Vagina (tissue), 2 donors: ENCODE measurements around the gene DNAH6. TPM values are rescaled to one million over a fixed set of nuclear protein-coding genes. Genes with fewer than 3 reads are reported as not detected.

Source experiments
- DNase-seq, 2 donors: peaks; one replicate each; pipeline ENCODE4 v3.0.0-alpha.2; 2017; ENCODE audit errors: extremely low spot score in 2 of 2
- H3K27ac ChIP-seq: fragments of 200-600 bp; sonication (generic); one replicate; pipeline ENCODE4 v1.5.1; 2019
- H3K27me3 ChIP-seq: fragments of 200-600 bp; sonication (generic); one replicate; pipeline ENCODE4 v1.5.1; 2019
- H3K36me3 ChIP-seq, 2 donors: fragments of 200-600 bp; sonication (generic); one replicate each; pipeline ENCODE4 v1.5.1; 2017 to 2019
- H3K4me1 ChIP-seq: fragments of 200-600 bp; sonication (generic); one replicate; pipeline ENCODE4 v1.5.1; 2019
- H3K4me3 ChIP-seq, 2 donors: fragments of 200-600 bp; sonication (generic); 1 replicate in 1 of 2; 2 replicates in 1 of 2; pipeline ENCODE4 v1.5.1; 2016 to 2019
- H3K9me3 ChIP-seq: fragments of 200-600 bp; sonication (generic); one replicate; pipeline ENCODE4 v1.5.1; 2019
- POLR2A ChIP-seq, 2 donors: fragments of 450-650 bp; IDR thresholded peaks; one replicate each; pipeline ENCODE4 v1.6.1; 2017; ENCODE audit warnings: antibody characterized with exemption in 2 of 2, mild to moderate bottlenecking in 2 of 2, moderate library complexity in 2 of 2
- POLR2AphosphoS5 ChIP-seq, 2 donors: sonication (generic); formaldehyde crosslinking; IDR thresholded peaks; one replicate each; pipeline ENCODE4 v1.9.0; 2017; ENCODE audit warnings: antibody characterized with exemption in 2 of 2, mild to moderate bottlenecking in 2 of 2, low read depth in 1 of 2; ENCODE audit not compliant: insufficient read depth in 1 of 2
- intact Hi-C: fragments of 100-400 bp; cut with DNase I; formaldehyde crosslinking; loops from one replicate; pipeline ENCODE4 v1.15.1; 2023
- total RNA-seq: library from RNA; depleted of rRNA; stranded (reverse); fragments of >200 nt; gene quantifications from one replicate; pipeline ENCODE4 v1.2.3, GENCODE V29; 2016
- TF ChIP-seq, protein P1 (sequence below), 3 experiments: fragments of 450-650 bp in 2 of 3; fragments of 200-600 bp in 1 of 3; sonication (generic) in 1 of 3; IDR thresholded peaks; one replicate each; pipeline ENCODE4 v1.5.1; 2017 to 2019; ENCODE audit warnings: antibody characterized with exemption in 3 of 3, mild to moderate bottlenecking in 2 of 3, moderate library complexity in 2 of 3

Gene DNAH6
- total RNA-seq, 1 donor from 2014 or later: 0.49 TPM

DNA sequence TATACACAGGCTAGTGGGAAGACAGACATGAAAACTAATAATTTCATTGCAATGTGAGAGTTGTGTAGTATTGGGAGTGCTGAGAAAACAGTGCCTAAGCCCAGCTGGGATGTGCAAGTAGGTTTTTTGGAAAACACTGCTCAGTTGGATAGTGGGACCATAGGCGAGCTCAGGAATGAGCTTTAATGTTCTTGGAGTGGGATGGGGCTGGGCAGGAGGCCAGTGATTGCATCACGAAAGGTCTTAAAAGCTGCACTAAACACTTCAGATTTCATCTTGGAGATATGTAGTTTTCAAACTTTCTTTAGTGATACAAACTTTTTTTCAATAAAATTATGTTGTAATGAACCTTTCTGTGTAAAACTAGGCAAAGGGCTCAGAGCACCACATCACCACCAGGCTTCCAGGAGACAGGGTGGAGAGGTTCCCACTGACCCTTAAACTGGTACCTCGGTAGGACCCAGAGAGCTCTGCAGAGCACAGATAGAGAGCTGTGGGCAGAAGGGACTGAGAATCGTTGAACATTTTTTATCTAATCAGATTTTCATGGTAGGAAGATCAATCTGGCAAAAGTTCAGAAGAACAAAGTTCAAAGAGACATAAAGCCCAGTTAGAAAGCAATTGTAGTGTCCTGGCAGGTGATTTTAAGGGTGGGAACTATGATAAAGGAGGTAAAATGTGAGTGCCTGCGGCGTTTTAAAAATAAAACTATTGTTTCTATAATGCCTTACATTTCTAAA is 188.4 kb downstream of the DNAH6 start:
- Histone ChIP-seq H3K4me1 (no peaks in the 10 kb centered on the region), H3K4me3 (no peak overlapping the region), H3K27ac (no peak overlapping the region), H3K9me3 (no peaks in the 10 kb centered on the region), H3K36me3 (no peaks in the 10 kb centered on the region), H3K27me3 (no peaks in the 10 kb centered on the region)
- no peak for DNase-seq
- intact Hi-C loops: no loop called here
- TF ChIP-seq POLR2AphosphoS5 (IDR thresholded peaks at IDR 0.05; ENCODE audit: insufficient read depth in 1 of 2, low read depth in 1 of 2): no peak
- no peak for TF ChIP-seq POLR2A (IDR thresholded peaks at IDR 0.05)

DNA sequence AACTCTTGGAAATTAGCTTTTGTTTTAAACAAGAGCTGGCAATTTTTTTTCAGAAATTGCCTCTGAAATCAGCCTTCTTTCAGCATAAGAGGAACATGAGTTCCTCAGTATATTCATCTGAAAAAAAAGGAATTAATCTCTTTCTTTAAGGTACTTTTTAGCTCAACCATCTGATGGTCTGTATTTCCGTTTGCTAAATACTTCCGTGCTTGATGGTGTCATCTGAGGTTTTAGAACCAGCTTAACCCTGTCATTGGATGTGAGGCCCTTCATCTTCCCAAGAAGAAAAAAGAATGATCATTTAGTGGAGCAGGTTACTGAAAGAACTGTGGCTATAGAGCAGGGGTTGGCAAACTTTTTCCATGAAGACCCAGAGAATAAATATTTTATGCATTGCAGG is 189.6 kb downstream of the DNAH6 start:
- no peak for TF ChIP-seq POLR2A (IDR thresholded peaks at IDR 0.05)
- H3K27ac ChIP-seq: no peak overlapping the region
- H3K36me3 ChIP-seq: no peaks in the 10 kb centered on the region
- no peaks in the 10 kb centered on the region for H3K4me1 ChIP-seq
- H3K27me3 ChIP-seq: no peaks in the 10 kb centered on the region
- intact Hi-C loops: no loop called here
- no peak overlapping the region for H3K4me3 ChIP-seq
- no peak for DNase-seq
- H3K9me3 ChIP-seq: no peaks in the 10 kb centered on the region

DNA sequence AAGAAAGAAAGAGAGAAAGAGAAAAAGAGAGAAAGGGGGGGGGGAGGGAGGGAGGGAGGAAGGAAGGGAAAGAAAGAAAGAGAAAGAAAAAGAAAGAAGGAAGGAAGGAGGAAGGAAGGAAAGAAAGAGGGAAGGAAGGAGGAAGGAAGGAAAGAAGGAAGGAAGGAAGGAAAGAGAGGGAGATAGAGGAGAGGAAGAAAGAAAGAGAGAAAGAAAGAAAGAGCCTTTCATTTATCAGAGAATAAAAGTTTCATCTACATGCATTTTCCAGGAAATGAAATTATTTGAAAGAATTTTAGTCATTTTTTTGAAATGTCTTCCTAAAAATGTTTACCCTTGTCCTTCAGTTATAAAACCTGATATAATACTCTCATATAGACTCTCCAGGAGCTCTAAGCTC is 192.1 kb downstream of the DNAH6 start:
- Histone ChIP-seq H3K27me3 (no peaks in the 10 kb centered on the region), H3K4me1 (no peaks in the 10 kb centered on the region), H3K36me3 (no peaks in the 10 kb centered on the region), H3K9me3 (no peaks in the 10 kb centered on the region), H3K27ac (no peak overlapping the region), H3K4me3 (no peak overlapping the region)
- no peak for DNase-seq
- TF ChIP-seq POLR2A (IDR thresholded peaks at IDR 0.05) (no peak), POLR2AphosphoS5 (IDR thresholded peaks at IDR 0.05; ENCODE audit: insufficient read depth in 1 of 2, low read depth in 1 of 2) (no peak)
- TF ChIP-seq, protein P1, sequence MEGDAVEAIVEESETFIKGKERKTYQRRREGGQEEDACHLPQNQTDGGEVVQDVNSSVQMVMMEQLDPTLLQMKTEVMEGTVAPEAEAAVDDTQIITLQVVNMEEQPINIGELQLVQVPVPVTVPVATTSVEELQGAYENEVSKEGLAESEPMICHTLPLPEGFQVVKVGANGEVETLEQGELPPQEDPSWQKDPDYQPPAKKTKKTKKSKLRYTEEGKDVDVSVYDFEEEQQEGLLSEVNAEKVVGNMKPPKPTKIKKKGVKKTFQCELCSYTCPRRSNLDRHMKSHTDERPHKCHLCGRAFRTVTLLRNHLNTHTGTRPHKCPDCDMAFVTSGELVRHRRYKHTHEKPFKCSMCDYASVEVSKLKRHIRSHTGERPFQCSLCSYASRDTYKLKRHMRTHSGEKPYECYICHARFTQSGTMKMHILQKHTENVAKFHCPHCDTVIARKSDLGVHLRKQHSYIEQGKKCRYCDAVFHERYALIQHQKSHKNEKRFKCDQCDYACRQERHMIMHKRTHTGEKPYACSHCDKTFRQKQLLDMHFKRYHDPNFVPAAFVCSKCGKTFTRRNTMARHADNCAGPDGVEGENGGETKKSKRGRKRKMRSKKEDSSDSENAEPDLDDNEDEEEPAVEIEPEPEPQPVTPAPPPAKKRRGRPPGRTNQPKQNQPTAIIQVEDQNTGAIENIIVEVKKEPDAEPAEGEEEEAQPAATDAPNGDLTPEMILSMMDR (IDR thresholded peaks at IDR 0.05): no peak
- intact Hi-C loops: no loop called here

DNA sequence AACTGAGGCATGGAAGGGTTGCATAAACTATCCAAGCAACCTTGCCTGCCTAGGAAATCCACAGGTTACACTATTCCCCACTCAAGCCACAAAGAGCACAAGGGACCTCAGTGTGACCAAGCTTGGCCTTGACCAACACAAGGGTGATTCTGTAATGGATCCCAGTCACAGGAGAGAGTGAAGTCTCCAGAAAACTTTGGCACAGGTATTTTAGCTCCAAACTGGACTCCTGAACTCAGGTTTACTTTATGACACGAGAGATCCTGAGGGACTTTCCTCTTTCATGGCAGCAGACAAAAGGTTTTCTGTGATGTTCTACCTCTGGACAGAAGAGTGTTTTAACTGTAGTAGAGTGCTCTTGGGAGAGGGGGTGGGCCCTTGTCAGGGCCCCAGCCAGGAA is 195.4 kb downstream of the DNAH6 start:
- H3K27me3 ChIP-seq: no peaks in the 10 kb centered on the region
- H3K4me1 ChIP-seq: no peaks in the 10 kb centered on the region
- H3K9me3 ChIP-seq: no peaks in the 10 kb centered on the region
- intact Hi-C loops: no loop called here
- H3K36me3 ChIP-seq: no peaks in the 10 kb centered on the region
- no peak for TF ChIP-seq POLR2AphosphoS5 (IDR thresholded peaks at IDR 0.05; ENCODE audit: insufficient read depth in 1 of 2, low read depth in 1 of 2)
- TF ChIP-seq, protein P1 (IDR thresholded peaks at IDR 0.05): no peak
- TF ChIP-seq POLR2A (IDR thresholded peaks at IDR 0.05): no peak
- no peak overlapping the region for H3K4me3 ChIP-seq
- no peak overlapping the region for H3K27ac ChIP-seq
- DNase-seq: no peak

DNA sequence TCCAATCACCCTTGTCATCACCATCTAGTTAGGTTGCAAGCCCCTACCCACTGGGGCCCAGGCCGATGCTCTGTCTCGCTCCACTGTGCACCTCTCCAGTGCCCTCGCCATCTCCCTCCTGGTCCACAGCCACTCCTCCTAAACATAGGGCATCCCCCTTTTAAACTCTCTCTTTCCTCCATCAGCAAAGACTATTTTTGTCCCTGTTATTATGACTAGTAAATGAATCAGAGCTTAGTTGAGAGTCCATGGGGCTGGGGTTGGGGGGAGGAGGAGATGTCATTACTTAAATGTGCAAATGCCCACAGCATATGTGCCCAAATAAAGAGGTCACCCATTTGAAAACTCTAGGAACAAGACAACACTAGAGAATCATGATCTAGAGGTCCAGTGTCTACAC is 197.1 kb downstream of the DNAH6 start:
- Histone ChIP-seq H3K9me3 (no peaks in the 10 kb centered on the region), H3K27me3 (no peaks in the 10 kb centered on the region), H3K36me3 (no peaks in the 10 kb centered on the region), H3K27ac (no peak overlapping the region), H3K4me3 (no peak overlapping the region), H3K4me1 (no peaks in the 10 kb centered on the region)
- intact Hi-C loops: no loop called here
- TF ChIP-seq POLR2A (IDR thresholded peaks at IDR 0.05) (no peak), POLR2AphosphoS5 (IDR thresholded peaks at IDR 0.05; ENCODE audit: insufficient read depth in 1 of 2, low read depth in 1 of 2) (no peak)
- TF ChIP-seq, protein P1 (IDR thresholded peaks at IDR 0.05): no peak
- no peak for DNase-seq

- H3K4me3 ChIP-seq: no peak overlapping the region
- no peaks in the 10 kb centered on the region for H3K4me1 ChIP-seq
- H3K27me3 ChIP-seq: no peaks in the 10 kb centered on the region
- H3K27ac ChIP-seq: no peak overlapping the region
- no peaks in the 10 kb centered on the region for H3K9me3 ChIP-seq
- no peaks in the 10 kb centered on the region for H3K36me3 ChIP-seq
- intact Hi-C loops: no loop called here
- DNase-seq: no peak
- TF ChIP-seq POLR2AphosphoS5 (IDR thresholded peaks at IDR 0.05; ENCODE audit: insufficient read depth in 1 of 2, low read depth in 1 of 2) (no peak), POLR2A (IDR thresholded peaks at IDR 0.05) (no peak)
- TF ChIP-seq, protein P1 (IDR thresholded peaks at IDR 0.05): no peak
These were observed 200.3 kb downstream of the DNAH6 start for GRCh38 chr2:84716564-84716963.
